Stomach (tissue), 4 donors: Measurements from ENCODE around the gene MAP3K6.

ENCODE experiments used
- EP300 ChIP-seq: sonication (generic); formaldehyde crosslinking; IDR thresholded peaks from one replicate; pipeline ENCODE4 v1.6.1; 2017; ENCODE audit warnings: antibody characterized with exemption
- TF ChIP-seq, protein P1 (sequence below), 7 experiments: fragments of 450-650 bp in 4 of 7; fragments of 200-600 bp in 3 of 7; sonication (generic) in 3 of 7; IDR thresholded peaks; one replicate each; pipeline ENCODE4 v1.5.1; 2016 to 2019; ENCODE audit warnings: antibody characterized with exemption in 7 of 7, control low read depth in 2 of 7, mild to moderate bottlenecking in 1 of 7

DNA sequence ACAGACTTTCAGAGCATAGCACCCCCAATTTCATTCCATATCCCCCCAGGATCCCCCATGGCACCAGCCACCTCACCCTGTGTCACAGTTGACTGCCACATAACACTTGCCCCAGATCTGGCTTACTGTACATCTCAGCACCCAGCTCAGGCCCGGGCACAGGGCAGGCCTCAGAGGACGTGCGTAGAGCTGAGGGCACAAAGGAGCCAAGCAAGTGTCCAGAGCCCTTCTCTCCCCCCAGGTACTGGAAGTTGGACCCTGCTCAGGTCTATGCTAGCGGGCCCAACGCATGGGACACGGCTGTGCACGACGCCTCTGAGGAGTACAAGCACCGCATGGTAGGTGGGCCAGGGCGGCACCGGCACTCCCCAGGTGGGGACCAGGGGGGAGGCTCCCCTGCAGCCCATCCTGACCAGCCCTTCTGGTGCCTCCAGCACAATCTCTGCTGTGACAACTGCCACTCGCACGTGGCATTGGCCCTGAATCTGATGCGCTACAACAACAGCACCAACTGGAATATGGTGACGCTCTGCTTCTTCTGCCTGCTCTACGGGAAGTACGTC, 33.0 kb downstream of the MAP3K6 start:
- TF ChIP-seq, protein P1, sequence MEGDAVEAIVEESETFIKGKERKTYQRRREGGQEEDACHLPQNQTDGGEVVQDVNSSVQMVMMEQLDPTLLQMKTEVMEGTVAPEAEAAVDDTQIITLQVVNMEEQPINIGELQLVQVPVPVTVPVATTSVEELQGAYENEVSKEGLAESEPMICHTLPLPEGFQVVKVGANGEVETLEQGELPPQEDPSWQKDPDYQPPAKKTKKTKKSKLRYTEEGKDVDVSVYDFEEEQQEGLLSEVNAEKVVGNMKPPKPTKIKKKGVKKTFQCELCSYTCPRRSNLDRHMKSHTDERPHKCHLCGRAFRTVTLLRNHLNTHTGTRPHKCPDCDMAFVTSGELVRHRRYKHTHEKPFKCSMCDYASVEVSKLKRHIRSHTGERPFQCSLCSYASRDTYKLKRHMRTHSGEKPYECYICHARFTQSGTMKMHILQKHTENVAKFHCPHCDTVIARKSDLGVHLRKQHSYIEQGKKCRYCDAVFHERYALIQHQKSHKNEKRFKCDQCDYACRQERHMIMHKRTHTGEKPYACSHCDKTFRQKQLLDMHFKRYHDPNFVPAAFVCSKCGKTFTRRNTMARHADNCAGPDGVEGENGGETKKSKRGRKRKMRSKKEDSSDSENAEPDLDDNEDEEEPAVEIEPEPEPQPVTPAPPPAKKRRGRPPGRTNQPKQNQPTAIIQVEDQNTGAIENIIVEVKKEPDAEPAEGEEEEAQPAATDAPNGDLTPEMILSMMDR (IDR thresholded peaks at IDR 0.05) = no peak
- no peak for TF ChIP-seq EP300
